Activated CD4-positive, alpha-beta T cell treated with anti-CD3 and anti-CD28 coated beads for 24 hours (primary cell): ENCODE measurements around the gene CHPF.

ENCODE experiments used
- DNase-seq, 2 donors: peaks; one replicate each; pipeline ENCODE4 v3.0.0-alpha.2; 2020; ENCODE audit warnings: low read depth in 2 of 2

The CHPF gene, protein sequence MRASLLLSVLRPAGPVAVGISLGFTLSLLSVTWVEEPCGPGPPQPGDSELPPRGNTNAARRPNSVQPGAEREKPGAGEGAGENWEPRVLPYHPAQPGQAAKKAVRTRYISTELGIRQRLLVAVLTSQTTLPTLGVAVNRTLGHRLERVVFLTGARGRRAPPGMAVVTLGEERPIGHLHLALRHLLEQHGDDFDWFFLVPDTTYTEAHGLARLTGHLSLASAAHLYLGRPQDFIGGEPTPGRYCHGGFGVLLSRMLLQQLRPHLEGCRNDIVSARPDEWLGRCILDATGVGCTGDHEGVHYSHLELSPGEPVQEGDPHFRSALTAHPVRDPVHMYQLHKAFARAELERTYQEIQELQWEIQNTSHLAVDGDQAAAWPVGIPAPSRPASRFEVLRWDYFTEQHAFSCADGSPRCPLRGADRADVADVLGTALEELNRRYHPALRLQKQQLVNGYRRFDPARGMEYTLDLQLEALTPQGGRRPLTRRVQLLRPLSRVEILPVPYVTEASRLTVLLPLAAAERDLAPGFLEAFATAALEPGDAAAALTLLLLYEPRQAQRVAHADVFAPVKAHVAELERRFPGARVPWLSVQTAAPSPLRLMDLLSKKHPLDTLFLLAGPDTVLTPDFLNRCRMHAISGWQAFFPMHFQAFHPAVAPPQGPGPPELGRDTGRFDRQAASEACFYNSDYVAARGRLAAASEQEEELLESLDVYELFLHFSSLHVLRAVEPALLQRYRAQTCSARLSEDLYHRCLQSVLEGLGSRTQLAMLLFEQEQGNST

GRCh38 chr2:219543596-219544358 lies at the start of gene CHPF, which contains the start of gene TMEM198:
TSS of gene CHPF (minus strand) at chr2:219543809. CDS start at chr2:219543538, 271 bp downstream.
TSS of gene TMEM198 (plus strand) at chr2:219544028. CDS start at chr2:219544728, 700 bp downstream.
- DNase-seq, result peak; percentile 89

- no peak for DNase-seq
Measured at GRCh38 chr2:219593154-219593553, 49.5 kb upstream of the CHPF start.

GRCh38 chr2:219592736-219593135 lies 49.1 kb upstream of the CHPF start:
- DNase-seq, result no peak

GRCh38 chr2:219591091-219591490 lies 47.5 kb upstream of the CHPF start:
- no peak for DNase-seq

DNA sequence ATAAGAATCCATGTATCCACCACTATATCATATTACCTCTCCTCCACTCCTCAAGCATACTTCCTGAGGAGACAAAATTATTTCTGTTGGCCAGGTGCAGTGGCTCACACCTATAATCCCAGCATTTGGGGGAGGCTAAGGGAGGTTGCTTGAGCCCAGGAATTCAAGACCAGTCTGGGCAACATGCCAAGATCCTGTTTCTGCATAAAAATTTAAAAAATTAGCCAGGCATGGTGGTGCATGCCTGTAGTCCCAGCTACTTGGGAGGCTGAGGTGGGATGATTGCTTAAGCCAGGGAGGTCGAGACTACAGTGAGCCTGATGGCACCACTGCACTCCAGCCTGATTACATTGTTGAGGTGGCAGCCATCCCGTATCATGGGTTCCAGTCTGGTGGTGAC lies 37.7 kb upstream of the CHPF start:
- DNase-seq, result no peak

GRCh38 chr2:219578811-219579613 lies 35.4 kb upstream of the CHPF start:
- no peak for DNase-seq

DNA sequence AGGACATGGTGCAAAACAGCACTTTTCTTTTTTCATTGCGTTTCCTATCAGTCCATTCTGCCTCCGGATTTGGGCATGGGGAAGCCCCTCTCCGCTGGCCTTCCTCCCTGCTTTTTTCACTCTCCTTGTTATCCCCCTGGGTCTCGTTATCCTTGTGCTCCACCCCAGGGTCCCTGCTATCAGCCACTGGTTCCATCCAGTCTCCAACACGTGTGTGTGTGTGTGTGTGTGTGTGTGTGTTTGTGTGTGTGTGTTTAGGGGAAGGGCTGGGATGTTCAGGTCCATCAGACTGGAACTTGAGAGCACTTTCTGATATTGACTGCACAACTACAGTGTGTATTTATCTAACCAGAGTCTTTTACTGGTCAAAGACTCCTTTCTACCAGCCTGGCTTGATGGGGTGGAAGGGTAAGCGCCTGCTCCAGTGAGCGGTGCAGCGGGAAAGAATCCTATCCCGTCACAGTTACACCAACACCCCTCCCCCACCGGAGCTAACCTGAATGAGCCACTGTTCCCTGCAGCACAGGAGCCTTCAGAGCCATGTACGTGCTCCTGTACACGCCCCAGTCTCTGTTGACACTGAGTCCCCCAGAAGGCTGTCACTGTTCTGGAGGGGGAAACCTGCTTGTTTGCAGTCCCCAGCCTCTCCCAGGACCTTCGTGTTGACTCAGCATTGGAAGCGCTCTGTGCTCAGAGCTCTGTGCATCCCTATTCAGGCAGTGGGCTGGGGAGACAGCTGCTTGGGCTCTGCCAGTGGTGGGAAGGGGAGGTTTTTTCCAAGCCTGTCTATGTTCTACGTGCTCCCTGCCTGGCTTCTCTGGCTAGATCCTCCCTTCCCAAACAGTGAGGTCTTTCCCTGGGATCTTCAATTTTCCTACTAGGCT lies 33.1 kb upstream of the CHPF start:
- no peak for DNase-seq

DNA sequence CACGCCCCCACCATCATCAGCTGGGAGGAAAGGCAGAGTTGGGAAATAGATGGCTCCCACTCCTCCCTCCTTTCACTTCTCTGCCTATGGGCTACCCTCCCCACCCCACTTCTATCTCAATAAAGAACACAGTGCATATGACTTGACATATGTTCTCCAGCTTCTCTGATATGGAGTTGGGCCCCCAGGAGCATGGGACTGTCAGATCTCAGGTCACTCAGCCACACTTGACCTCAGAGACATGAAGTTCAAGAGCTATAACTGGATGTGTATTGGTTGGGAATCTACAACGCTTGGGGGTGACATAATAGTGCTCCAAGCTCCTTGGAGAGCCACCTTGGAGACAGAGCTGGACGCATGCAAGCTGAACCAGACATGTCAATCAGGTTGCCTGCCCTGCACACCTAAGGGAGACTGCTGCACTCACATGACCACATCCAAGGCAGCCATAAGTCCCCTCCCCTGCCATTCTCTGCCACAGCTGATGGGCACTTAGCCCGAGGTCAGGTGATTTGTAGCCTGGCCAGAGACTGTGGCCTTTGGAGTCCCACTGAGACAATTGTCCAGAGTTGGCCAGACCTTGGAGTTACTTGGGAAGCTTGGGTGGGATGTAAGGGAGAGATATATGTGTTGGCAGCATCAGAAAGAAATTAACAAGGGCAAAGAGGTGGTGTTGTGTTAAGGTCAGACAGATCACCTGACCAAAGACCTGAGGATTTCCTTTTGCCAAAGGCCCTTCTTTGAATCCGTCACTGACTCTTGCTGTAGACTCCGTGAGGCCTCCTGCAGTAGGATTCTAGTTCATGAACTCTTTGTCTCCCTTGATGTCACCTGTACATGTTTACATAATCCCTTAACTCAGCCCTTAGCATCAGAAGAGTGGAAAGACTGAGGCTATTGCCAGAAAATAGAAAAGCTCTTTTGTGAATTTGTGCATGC lies 32.2 kb upstream of the CHPF start:
- no peak for DNase-seq

- no peak for DNase-seq
Measured at GRCh38 chr2:219574484-219575311, 31.1 kb upstream of the CHPF start.

- no peak for DNase-seq
Measured at GRCh38 chr2:219573166-219573565, 29.6 kb upstream of the CHPF start.

- no peak for DNase-seq
Measured at GRCh38 chr2:219572237-219573001, 28.8 kb upstream of the CHPF start, which contains the start of gene INHA. TSS of gene INHA (plus strand) at chr2:219572310. CDS start at chr2:219572375, 65 bp downstream.

- DNase-seq, result no peak
Measured at GRCh38 chr2:219571311-219572236, 28.0 kb upstream of the CHPF start, which contains the start of gene OBSL1. TSS of gene OBSL1 (minus strand) at chr2:219571539. CDS start at chr2:219571232, 307 bp downstream.

DNA sequence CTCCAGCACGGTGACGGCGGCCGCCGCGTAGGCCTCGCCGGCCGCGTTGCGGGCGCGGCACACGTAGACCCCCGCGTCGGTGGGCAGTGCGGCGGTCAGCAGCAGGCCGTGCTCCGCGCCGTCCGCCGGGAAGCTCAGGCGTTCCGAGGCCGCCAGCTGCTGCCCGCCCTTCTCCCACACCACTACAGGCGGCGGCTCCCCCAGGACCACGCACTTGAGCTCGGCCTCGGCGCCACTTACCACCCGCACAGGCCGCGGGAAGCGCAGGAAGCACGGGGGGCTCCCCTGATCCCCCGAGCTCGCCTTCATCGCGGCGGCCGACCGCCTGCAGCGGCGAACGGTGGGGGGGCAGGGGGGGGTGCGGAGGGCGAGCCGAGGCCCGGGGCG lies 27.3 kb upstream of the CHPF start:
- no peak for DNase-seq

GRCh38 chr2:219570194-219570923 lies 26.8 kb upstream of the CHPF start:
- DNase-seq, result no peak

GRCh38 chr2:219569635-219570034 lies 26.0 kb upstream of the CHPF start:
- DNase-seq, result no peak
